GM21367 (cell line): ENCODE data around the gene STARD7.

Experiments
- ATAC-seq: cut with Tn5 transposase; IDR thresholded peaks from one replicate; pipeline ENCODE4 v1.9.1; 2021; ENCODE audit not compliant: unreplicated experiment

Gene STARD7

GRCh38 chr2:96202152-96202854 is 6.3 kb downstream of the STARD7 start:
- no peak for ATAC-seq

GRCh38 chr2:96201338-96201737 is 7.3 kb downstream of the STARD7 start:
- no peak for ATAC-seq

GRCh38 chr2:96198921-96199320 is 9.7 kb downstream of the STARD7 start:
- no peak for ATAC-seq

- no peak for ATAC-seq
Observed at GRCh38 chr2:96197546-96198255, 10.9 kb downstream of the STARD7 start.

GRCh38 chr2:96195410-96196066 is 13.1 kb downstream of the STARD7 start:
- ATAC-seq = no peak

- ATAC-seq = no peak
Observed at GRCh38 chr2:96191937-96192670, 16.5 kb downstream of the STARD7 start.

GRCh38 chr2:96188821-96189526 is 19.7 kb downstream of the STARD7 start:
- ATAC-seq = no peak

GRCh38 chr2:96186562-96186961 is 22.1 kb downstream of the STARD7 start:
- no peak for ATAC-seq

DNA sequence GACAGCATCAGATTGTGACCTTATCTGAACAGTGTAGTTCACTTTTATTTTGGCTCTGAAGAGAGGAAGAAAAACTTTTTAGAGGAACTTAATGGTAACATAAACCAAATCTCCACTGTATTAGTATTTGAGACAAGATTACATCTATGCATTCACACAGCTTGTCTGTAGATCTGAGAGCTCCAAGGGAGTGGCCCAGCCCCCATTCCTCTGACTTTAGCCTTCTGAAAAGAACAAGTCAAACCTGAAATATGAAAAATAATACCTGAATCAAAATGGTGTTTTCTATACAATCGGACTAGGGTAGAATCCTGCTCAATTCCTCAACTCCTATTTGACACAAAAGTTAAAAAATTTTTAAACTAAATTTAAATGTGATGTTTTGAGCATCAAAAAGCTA is 23.1 kb downstream of the STARD7 start:
- no peak for ATAC-seq

GRCh38 chr2:96184989-96185388 is 23.6 kb downstream of the STARD7 start:
- ATAC-seq = no peak

DNA sequence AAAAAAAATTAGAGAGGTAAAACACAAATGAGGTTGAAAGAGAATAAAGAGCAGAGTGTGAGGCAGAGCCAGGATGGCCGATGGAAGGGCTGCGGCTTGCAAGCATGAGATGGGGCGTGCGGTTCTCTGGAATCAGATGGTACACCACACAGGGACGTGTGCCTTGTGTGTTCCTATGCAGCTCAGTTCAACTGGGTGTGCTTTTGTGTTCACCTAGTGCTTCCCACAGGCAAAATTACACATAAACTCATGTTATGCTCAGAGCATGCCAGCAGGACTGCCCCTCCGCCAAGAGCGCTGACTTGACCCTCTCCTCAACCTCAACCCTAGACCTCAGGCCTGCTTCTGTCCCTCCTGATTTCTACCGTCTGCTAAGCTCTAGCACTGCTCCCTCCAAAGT is 24.4 kb downstream of the STARD7 start:
- ATAC-seq = no peak

- ATAC-seq = no peak
Observed at GRCh38 chr2:96181529-96181928, 27.1 kb downstream of the STARD7 start.

DNA sequence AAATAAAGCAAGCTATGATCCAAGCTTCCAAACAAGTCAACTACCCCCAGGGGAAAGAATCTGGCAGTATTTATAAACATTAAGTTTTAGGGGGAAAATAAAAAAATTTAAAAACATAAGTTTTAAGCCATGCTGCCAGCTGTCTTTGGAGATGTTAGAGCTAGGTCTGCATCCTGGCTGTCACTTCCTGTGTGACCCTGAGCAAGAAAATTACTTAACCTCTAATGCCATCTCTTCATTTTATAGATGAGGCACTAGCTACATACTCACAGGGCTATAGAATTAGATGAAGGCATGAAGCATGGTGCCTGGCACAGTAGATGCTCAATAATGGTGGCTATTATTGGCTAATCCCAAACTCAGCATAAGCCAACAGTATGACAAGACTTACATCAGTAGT is 28.1 kb downstream of the STARD7 start:
- no peak for ATAC-seq

DNA sequence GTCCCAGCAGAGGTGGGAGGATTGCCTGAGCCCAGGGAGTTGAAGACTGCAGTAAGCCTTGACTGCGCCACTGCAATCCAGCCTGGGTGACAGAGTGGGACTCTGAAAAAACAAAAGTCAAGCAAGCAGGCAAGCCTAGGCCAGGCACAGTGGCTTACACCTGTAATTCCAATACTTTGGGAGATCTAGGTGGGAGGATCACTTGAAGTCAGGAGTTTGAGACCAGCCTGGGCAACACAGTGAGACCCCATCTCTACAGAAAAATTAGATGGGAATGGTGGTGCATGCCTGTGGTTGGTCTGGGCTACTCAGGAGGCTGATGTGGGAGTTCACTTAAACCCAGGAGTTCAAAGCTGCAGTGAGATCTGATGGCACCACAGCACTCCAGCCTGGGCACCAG is 28.6 kb downstream of the STARD7 start:
- ATAC-seq = no peak

DNA sequence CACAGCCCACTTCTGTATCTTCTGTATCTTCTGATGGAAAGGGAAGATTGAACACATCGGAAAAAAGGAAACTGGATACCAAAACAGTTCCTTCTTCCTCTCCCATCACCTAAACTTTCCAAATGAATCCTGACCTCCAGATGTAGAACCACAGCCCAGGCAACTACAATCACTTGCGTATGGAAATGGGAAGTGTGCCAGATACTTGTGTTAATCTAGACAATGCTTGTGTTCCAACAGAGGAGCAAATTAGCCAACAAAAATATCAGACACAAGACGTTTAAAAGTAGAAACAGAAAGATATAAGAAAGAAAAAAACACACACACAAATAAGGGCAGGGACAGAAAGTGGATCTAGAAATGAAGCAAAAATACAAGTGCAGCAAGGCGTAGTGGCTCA is 32.0 kb downstream of the STARD7 start:
- ATAC-seq = no peak

- ATAC-seq = no peak
Observed at GRCh38 chr2:96175951-96176350, 32.7 kb downstream of the STARD7 start.

DNA sequence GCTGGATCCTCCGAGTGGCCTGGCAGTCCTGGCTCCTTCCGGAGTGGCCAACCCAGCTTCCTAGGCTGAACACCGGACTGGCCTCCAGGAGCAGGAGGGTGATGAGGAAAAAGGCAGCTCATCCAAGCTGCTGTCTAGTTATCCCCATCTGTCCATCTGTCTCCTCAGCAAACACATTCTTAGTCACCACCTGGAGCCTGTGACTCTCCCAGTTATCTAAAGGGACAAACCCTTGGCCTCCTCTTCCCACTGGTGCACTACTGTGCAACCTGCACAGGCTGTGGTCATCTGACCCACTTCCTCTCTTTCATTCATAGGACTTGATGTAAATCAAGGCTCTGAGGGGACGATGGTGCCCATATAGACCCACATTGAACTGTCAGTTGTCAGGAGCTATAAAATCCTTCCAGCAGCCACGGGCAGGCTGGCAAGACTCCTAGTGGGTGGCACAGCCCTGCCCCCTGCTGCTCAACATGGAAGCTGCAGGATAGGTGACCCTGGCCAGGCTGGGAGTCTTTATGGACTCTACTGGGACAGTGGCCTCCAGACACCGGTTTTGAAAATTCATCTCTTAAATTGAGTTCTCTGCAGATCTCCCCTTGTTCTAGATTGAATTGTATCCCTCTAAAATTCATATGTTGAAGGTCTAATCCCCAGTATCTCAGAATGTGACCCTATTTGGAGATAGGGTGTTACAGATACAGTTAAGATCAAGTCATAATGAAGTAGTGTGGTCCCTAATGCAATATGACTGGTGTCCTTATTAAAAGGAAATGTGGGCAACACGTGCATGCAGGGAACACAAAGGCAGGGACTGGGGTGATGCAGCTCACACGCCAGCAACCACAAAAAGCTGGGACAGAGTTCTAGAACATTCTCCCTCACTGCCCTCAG is 34.1 kb downstream of the STARD7 start:
- no peak for ATAC-seq

DNA sequence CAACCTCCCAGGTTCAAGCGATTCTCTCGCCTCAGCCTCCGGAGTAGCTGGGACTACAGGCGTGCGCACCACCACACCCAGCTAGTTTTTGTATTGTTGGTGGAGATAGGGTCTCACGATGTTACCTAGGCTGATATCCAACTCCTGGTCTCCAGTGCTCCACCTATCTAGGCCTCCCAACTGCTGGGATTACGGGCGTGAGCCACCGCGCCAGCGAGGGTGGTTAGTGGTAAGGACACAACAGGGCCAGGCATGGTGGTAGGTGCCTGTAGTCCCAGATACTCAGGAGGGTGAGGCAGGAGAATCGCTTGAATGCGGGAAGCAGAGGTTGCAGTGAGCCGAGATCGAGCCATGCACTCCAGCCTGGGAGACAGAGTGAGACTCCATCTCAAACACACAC is 36.8 kb downstream of the STARD7 start:
- no peak for ATAC-seq

GRCh38 chr2:96170626-96171025 is 38.0 kb downstream of the STARD7 start:
- ATAC-seq = no peak
